Kidney capillary endothelial cell (primary cell): ENCODE data around the gene ACVRL1.

Experiments
- DNase-seq: peaks from one replicate; pipeline ENCODE4 v3.0.0-alpha.2; 2018; ENCODE audit warnings: low spot score

Gene ACVRL1

GRCh38 chr12:51898506-51898905 is 8.8 kb upstream of the ACVRL1 start:
- no peak for DNase-seq

GRCh38 chr12:51898937-51899336 is 8.4 kb upstream of the ACVRL1 start:
- DNase-seq = peak; percentile 97

GRCh38 chr12:51900323-51900889 is 6.9 kb upstream of the ACVRL1 start:
- DNase-seq = no peak

- no peak for DNase-seq
These were observed 6.0 kb upstream of the ACVRL1 start for GRCh38 chr12:51901121-51901817.

GRCh38 chr12:51901881-51902280 is 5.4 kb upstream of the ACVRL1 start:
- DNase-seq = no peak

GRCh38 chr12:51904951-51905470 is 2.3 kb upstream of the ACVRL1 start:
- no peak for DNase-seq

GRCh38 chr12:51905471-51906429 is 1.6 kb upstream of the ACVRL1 start:
- peak; percentile 96 for DNase-seq

GRCh38 chr12:51906430-51907082 is 748 bp upstream of the ACVRL1 start:
- DNase-seq = no peak

- DNase-seq = no peak
These were observed 637 bp downstream of the ACVRL1 start for GRCh38 chr12:51907856-51908425.

- no peak for DNase-seq
These were observed 1.7 kb downstream of the ACVRL1 start for GRCh38 chr12:51908876-51909592.

GRCh38 chr12:51910168-51910567 is 2.9 kb downstream of the ACVRL1 start:
- DNase-seq = no peak

GRCh38 chr12:51910691-51911090 is 3.4 kb downstream of the ACVRL1 start:
- DNase-seq = no peak

GRCh38 chr12:51911307-51911706 is 4.0 kb downstream of the ACVRL1 start:
- no peak for DNase-seq

GRCh38 chr12:51911788-51912711 is 4.7 kb downstream of the ACVRL1 start:
- DNase-seq = no peak

GRCh38 chr12:51913071-51914033 is 6.0 kb downstream of the ACVRL1 start:
- no peak for DNase-seq

- no peak for DNase-seq
These were observed 7.0 kb downstream of the ACVRL1 start for GRCh38 chr12:51914034-51914923.

- no peak for DNase-seq
These were observed 7.8 kb downstream of the ACVRL1 start for GRCh38 chr12:51915003-51915625.
